CD1c-positive myeloid dendritic cell (primary cell): ENCODE measurements around the gene TEX13D.

Experiments
- DNase-seq: peaks from one replicate; pipeline ENCODE4 v3.0.0-alpha.2; 2016; ENCODE audit errors: extremely low spot score

The TEX13D gene

DNA sequence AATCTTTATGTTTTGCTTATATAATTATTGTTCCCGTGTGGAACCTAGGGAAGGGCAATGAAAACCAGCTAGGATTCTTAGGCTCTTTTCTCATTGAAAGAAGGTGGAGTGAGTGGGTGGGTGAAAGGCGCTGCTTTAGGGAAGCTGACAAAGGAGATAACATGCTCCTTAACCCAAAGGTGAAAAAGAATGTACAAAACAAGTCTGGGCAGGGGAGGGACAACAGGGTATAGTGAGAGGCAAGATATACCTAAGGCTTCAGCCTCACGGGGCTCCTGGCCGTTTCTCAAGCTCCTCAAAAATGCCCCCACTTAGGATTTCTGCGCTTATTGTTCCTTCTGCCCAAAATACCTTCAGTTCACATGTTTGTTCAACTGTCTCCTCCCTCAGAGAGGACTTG lies 15.7 kb downstream of the TEX13D start:
- no peak for DNase-seq

DNA sequence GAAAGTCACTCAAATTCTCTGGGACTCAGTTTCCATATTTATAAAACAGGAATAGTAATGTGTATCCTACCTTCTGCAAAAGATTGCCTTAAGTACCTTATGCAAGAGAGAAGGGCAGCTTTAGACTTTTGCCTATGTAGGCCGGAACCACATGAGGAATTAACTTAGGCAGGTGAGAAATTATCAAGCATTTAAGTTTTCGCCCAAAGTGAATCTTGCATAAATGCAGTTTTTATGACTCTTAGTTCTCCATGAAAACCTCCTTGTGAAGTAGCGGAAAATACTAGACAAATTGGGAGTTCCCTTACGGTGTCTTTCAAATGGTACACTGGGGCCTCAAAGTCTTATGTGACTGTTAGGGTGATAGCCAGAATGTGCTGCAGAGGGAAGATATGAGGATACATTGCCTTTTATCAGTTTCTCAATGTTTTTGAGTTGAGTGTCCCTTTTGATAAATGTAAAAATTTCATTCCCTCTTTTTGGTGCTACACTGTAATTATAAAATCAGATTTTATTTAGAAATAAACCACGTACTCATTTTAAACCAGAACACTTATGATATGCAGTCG lies 16.5 kb downstream of the TEX13D start:
- no peak for DNase-seq

DNA sequence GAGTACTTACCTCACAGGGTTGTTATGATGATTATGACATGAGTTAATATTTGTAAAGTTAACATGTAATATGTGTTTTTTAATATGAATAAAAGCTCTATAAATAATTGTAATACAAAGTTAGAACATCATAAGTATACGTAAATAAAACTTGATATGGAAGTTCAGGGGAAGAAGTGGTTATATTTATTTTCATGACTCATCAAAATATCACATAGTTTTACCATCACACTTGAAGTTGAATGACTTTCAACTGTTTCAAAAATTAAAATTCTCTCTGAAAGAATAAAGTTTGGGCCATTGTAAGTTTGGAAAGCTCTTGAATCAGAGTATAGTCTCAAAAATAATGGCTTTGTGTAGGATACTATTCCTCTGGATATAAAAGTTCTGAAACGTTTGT lies 22.2 kb downstream of the TEX13D start:
- DNase-seq = no peak

DNA sequence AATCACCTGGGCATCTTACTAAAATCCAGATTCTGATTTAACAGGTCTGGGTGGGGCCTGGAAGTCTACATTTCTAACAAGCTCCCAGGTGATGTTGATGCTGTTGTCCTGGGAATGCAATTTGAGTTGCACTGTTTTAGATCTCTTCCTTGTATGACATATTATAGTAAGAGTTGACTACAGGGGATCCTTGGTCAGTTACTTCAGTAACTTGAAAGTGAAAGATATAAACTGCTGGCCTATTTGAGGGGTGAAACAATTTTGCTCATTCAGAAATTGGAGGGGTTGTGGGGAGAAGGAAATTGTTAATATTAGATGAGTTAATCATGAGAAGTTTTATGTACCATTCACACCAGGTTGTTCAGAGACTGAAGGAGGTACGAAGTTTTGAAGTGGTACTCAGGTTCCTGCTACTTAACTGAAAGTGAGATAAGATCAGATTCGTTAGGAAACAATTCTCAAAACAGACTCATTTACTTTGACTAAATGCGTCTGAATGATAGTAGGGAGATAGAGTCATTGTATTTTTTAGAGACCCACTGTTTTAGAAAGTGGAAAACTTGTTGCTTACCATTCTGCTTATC lies 26.4 kb downstream of the TEX13D start:
- DNase-seq = no peak

DNA sequence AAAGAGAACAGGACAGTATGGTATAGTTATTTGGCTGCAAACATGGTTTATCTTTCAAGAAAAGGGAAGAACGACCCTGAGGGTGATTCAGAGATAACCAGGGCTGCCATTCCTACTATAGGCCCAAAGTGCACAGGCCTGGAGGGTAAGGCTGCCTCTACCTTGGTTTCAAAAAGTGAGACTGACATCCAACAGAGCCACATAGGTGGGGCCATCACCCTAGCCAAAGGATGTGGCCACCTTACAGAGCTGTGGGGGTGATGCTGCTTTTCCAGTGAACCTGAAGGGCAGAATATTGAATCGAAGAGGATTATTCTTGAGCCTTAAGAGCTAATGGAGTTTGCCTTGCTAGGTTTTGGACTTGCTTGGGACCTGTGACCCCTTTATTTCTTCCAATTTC lies 29.6 kb downstream of the TEX13D start:
- no peak for DNase-seq

DNA sequence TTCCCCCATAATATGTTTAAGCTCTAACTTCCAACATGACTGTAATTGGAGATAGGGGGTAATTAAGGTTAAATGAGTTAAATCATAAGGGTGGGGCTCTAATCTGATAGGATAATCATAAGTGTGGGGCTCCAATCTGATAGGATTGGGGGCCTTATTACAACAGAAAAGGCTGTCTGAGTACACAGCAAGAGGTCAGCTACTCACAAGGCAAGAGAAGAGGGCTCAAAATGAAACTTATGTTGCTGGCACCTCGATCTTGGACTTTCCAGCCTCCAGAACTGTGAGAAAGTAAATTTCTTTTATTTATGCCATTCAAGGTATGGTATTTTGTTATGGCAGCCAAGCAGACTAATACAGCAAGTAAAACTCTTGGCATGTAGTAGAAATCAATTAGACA lies 30.3 kb downstream of the TEX13D start:
- DNase-seq = no peak

DNA sequence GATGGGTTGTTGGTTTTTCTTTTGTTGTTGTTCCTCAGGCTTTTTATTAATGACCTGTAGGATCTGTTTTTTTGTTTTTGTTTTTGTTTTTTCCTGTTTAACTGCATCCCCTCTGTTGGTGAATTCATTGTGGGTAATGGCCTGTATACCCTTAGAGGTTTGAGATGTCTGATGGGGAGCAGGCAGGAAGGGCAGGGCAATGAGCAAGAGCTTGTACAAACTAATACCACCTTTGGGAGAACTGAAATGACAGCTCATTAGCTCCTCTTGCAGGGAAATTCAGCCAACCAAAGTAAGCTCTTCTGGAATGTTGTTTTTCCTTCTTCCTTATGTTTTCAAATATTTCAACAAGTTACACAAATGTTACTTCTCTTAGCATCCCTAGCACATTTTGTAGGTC lies 37.3 kb downstream of the TEX13D start:
- DNase-seq = no peak

DNA sequence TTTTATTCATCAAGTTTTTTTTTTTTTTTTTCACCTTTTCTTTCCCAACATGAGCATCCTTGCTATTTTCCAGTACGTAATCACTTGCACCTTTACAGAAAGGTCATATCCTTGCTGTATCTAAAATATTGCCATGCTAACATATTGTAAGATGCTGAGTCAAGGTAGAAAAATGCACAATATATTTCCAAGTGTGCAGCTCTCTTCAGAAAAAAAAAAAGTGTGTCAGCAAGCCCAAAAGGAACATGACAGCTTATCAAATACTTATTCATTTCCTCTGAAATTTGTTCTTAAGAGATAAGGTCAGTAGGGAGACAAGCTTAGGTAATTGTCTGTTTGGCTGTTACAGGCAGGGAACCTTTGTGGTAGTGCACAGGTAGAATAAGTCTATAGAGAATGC lies 40.9 kb downstream of the TEX13D start:
- no peak for DNase-seq

DNA sequence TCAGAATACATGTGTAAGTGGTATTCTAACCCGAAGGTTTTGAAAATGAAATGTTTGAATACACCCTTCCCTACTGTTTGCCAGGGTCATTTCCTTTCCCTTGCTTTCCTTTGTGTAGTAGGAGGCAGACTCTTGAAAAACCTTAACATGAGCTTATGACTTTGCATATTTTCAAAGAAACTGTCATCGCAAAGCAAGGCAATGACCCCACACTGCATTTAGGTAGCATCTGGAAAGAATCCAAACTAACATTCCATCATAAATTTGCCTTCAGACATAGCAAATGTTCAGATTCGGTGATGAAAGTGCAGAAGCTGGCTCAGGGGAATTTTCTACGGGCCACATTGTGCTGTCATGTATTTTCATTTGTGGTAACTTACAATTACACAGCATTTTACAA lies 46.2 kb downstream of the TEX13D start:
- DNase-seq = no peak

DNA sequence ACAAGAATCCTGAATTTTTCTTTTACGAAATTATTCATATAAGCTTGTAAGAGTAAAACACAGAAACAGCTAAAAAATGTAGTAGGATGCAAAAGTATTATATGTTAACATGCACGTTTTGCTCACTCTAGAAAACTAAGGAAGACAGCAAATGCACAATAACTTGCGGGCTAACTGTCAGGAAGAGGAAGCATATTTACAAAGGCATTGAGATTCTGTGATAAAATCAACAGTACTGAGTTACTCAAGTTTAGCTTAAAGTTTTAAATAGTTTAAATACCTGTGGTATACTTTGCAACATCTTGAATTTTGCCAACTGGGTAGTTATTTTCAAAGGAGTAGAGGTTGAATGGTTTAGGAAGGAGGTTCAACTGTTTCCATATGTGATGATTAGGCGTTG lies 50.9 kb downstream of the TEX13D start:
- DNase-seq = no peak

DNA sequence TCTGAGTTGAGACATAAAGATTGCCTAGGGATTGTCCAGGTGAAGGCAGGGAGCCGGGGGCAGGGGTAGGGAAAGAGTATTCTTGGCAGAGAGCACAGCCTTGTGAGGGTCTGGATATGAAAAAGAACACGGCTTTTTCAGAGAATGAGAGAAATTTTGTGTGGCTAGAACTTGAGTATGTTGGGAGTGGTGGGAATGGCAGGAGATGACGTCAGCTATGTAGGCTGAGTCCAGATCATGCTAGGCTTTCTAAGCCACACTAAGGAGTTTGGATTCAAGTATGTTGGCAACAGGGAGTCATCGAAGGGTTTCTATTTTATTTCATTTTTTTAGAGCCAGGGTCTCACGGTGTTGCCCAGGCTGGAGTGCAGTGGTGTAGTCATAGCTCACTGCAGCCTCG lies 53.9 kb downstream of the TEX13D start:
- no peak for DNase-seq
